MCF 10A (cell line): Measurements from ENCODE around the gene TNFAIP8L2. TPM values are rescaled to one million over a fixed set of nuclear protein-coding genes. Genes with fewer than 3 reads are reported as not detected.

Source experiments
- BruUV-seq: library from RNA; stranded (reverse); fragments of 400-500 nt; replicated peaks from 2 replicates; lab custom pipeline; 2021; lab: Mats Ljungman, UMichigan
- CTCF ChIA-PET: fragments of 300-600 bp; sonication (Branson Sonifier 250); formaldehyde crosslinking; extraction: SDS; loops from one replicate; lab custom pipeline; 2021; ENCODE audit warnings: antibody characterized with exemption, inconsistent platforms; lab: Yijun Ruan, JAX
- POLR2A ChIA-PET: fragments of 300-600, 350-650 bp; sonication (Branson Sonifier 250); formaldehyde crosslinking; extraction: SDS; loops from one replicate; lab custom pipeline; 2020; ENCODE audit warnings: antibody characterized with exemption, inconsistent platforms; lab: Yijun Ruan, JAX
- DNase-seq: peaks from one replicate; pipeline ENCODE4 v3.0.0-alpha.2; 2018; ENCODE audit not compliant: unreplicated experiment
- H3K27ac Mint-ChIP-seq: one replicate; pipeline ENCODE4 v1.8.0; 2022; ENCODE audit warnings: mild to moderate bottlenecking, low read depth, mixed read lengths; ENCODE audit not compliant: unreplicated experiment
- H3K27me3 Mint-ChIP-seq: one replicate; pipeline ENCODE4 v1.8.0; 2022; ENCODE audit warnings: mixed read lengths; ENCODE audit not compliant: insufficient read depth, unreplicated experiment
- H3K36me3 Mint-ChIP-seq: one replicate; pipeline ENCODE4 v1.8.0; 2022; ENCODE audit warnings: mild to moderate bottlenecking, moderate library complexity, mixed read lengths; ENCODE audit not compliant: insufficient read depth, unreplicated experiment
- H3K4me1 Mint-ChIP-seq: one replicate; pipeline ENCODE4 v1.8.0; 2022; ENCODE audit warnings: mixed read lengths; ENCODE audit not compliant: insufficient read depth, unreplicated experiment
- H3K4me3 Mint-ChIP-seq: one replicate; pipeline ENCODE4 v1.8.0; 2022; ENCODE audit warnings: mild to moderate bottlenecking, moderate library complexity, mixed read lengths; ENCODE audit not compliant: unreplicated experiment
- H3K9me3 Mint-ChIP-seq: one replicate; pipeline ENCODE4 v1.8.0; 2022; ENCODE audit warnings: mixed read lengths; ENCODE audit not compliant: unreplicated experiment
- CTCF ChIP-seq: fragments of 200-600 bp; IDR thresholded peaks from one replicate; pipeline ENCODE4 v1.8.0; 2022; ENCODE audit warnings: antibody characterized with exemption, mild to moderate bottlenecking; ENCODE audit not compliant: unreplicated experiment
- intact Hi-C: fragments of 100-400 bp; cut with micrococcal nuclease; formaldehyde crosslinking; loops from 2 replicates; pipeline ENCODE4 v1.14.1; 2022
- total RNA-seq: library from RNA; stranded (reverse); gene quantifications from 2 replicates; pipeline ENCODE4 v1.2.3, GENCODE V29; 2022

The TNFAIP8L2 gene
- total RNA-seq, 1 experiment from 2014 or later = not detected

- Mint-ChIP-seq H3K36me3 (peaks cover 46% of the 10 kb centered on the region), H3K4me3 (peak overlapping the region; percentile 87), H3K4me1 (peaks cover 25% of the 10 kb centered on the region), H3K27ac (peak overlapping the region; percentile 97), H3K9me3 (no peaks in the 10 kb centered on the region), H3K27me3 (no peaks in the 10 kb centered on the region)
- CTCF ChIA-PET = interaction anchor here (0.7 to 2.4 kb wide), 5 partner anchors 9 to 25 kb away, joined by 3 to 12 read pairs (median 4); partner anchors contain the start of genes TMOD4, TNFAIP8L2 and VPS72
- no peak for TF ChIP-seq CTCF
- BruUV-seq = TSS peak; percentile 44
- intact Hi-C loops = no loop called here
- DNase-seq = peak; percentile 32
- POLR2A ChIA-PET = interaction anchor here (0.6 to 4.8 kb wide), 20 partner anchors 9 to 284 kb away, joined by 3 to 91 read pairs (median 4); partner anchors contain the start of genes C1orf56, GABPB2, MINDY1 and PSMD4
Observed at GRCh38 chr1:151165281-151165737, 8.9 kb downstream of the TNFAIP8L2 start.

GRCh38 chr1:151165738-151166504, 9.5 kb downstream of the TNFAIP8L2 start, which contains the start of the genes LYSMD1 and SCNM1:
Gene LYSMD1, minus strand, starts transcription at chr1:151165902. Its CDS starts 644 bp downstream, at chr1:151165258.
Gene SCNM1, plus strand, starts transcription at chr1:151166144. Its CDS starts 9 bp downstream, at chr1:151166153.
- intact Hi-C loops = no loop called here
- Mint-ChIP-seq H3K4me1 (peaks cover 25% of the 10 kb centered on the region), H3K4me3 (peak within 1 kb of the TSS; percentile 87), H3K27ac (peak within 1 kb of the TSS; percentile 97), H3K36me3 (peaks cover 40% of the 10 kb centered on the region), H3K27me3 (no peaks in the 10 kb centered on the region), H3K9me3 (no peaks in the 10 kb centered on the region)
- ChIA-PET POLR2A (interaction anchor here (0.6 to 4.8 kb wide), 40 partner anchors 8 to 792 kb away, joined by 3 to 91 read pairs (median 4); partner anchors contain the start of genes C1orf56, MINDY1, PI4KB and PIP5K1A), CTCF (interaction anchor here (0.5 to 2.4 kb wide), 7 partner anchors 9 to 142 kb away, joined by 3 to 12 read pairs (median 4); partner anchors contain the start of genes TNFAIP8L2 and VPS72)
- peak; percentile 100 for DNase-seq
- no peak for TF ChIP-seq CTCF
- BruUV-seq = TSS peak; percentile 72

GRCh38 chr1:151166505-151166956, 10.1 kb downstream of the TNFAIP8L2 start:
- ChIA-PET CTCF (interaction anchor here (0.5 to 2.4 kb wide), 8 partner anchors 21 to 596 kb away, joined by 3 to 12 read pairs (median 4); partner anchors contain the start of gene VPS72), POLR2A (interaction anchor here (0.6 to 4.8 kb wide), 32 partner anchors 8 to 860 kb away, joined by 3 to 91 read pairs (median 4); partner anchors contain the start of genes C1orf56, MINDY1, PI4KB and PIP5K1A)
- H3K36me3 Mint-ChIP-seq = peaks cover 36% of the 10 kb centered on the region
- DNase-seq = peak; percentile 56
- H3K4me1 Mint-ChIP-seq = peaks cover 25% of the 10 kb centered on the region
- H3K27me3 Mint-ChIP-seq = no peaks in the 10 kb centered on the region
- peak overlapping the region; percentile 97 for H3K27ac Mint-ChIP-seq
- intact Hi-C loops = no loop called here
- H3K9me3 Mint-ChIP-seq = no peaks in the 10 kb centered on the region
- peak overlapping the region; percentile 87 for H3K4me3 Mint-ChIP-seq
- BruUV-seq = no TSS peak
- no peak for TF ChIP-seq CTCF
